Hepatocyte (in vitro differentiated cells): Measurements from ENCODE around the gene PALD1.

Experiments
- EZH2phosphoT487 ChIP-seq: fragments of 200-600 bp; sonication (generic); IDR thresholded peaks from one replicate; pipeline ENCODE4 v1.6.1; 2018; ENCODE audit warnings: antibody characterized with exemption, mild to moderate bottlenecking, low read depth, moderate library complexity; ENCODE audit not compliant: unreplicated experiment, severe bottlenecking
- TF ChIP-seq, protein P1 (sequence below): fragments of 200-600 bp; sonication (generic); IDR thresholded peaks from 2 replicates; pipeline ENCODE4 v1.5.1; 2016; ENCODE audit warnings: antibody characterized with exemption, mild to moderate bottlenecking; ENCODE audit not compliant: poor library complexity

DNA sequence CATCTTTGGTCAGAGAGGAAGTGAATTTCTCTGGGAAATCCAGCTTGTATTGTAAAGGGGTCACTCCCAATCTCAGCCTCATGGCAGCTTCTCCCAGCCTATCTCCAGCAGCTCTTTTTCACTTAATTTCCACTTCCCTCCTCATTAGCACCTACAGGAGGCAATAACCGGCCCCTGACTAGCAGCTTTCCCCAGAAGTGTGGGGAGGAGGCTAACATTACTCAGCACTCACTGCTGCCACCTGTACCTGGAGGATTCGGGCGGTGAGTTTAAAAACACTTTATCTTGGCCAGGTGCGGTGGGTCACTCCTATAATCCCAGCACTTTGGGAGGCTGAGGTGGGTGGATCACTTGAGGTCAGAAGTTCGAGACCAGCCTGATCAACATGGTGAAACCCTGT is 40.8 kb upstream of the PALD1 start:
- TF ChIP-seq, protein P1, sequence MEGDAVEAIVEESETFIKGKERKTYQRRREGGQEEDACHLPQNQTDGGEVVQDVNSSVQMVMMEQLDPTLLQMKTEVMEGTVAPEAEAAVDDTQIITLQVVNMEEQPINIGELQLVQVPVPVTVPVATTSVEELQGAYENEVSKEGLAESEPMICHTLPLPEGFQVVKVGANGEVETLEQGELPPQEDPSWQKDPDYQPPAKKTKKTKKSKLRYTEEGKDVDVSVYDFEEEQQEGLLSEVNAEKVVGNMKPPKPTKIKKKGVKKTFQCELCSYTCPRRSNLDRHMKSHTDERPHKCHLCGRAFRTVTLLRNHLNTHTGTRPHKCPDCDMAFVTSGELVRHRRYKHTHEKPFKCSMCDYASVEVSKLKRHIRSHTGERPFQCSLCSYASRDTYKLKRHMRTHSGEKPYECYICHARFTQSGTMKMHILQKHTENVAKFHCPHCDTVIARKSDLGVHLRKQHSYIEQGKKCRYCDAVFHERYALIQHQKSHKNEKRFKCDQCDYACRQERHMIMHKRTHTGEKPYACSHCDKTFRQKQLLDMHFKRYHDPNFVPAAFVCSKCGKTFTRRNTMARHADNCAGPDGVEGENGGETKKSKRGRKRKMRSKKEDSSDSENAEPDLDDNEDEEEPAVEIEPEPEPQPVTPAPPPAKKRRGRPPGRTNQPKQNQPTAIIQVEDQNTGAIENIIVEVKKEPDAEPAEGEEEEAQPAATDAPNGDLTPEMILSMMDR: no peak
- no peak for TF ChIP-seq EZH2phosphoT487
